Measurements from ENCODE around the gene DLX4. TPM values are rescaled to one million over a fixed set of nuclear protein-coding genes. Genes with fewer than 3 reads are reported as not detected.

The DLX4 gene
- polyA plus RNA-seq, 3 donors = 0.28 to 0.61 (median 0.39) TPM

- no peak for DNase-seq (ENCODE audit: low read depth in 3 of 3, low spot score in 2 of 3)
These were observed 22.8 kb upstream of the DLX4 start for GRCh38 chr17:49946208-49946607.

DNA sequence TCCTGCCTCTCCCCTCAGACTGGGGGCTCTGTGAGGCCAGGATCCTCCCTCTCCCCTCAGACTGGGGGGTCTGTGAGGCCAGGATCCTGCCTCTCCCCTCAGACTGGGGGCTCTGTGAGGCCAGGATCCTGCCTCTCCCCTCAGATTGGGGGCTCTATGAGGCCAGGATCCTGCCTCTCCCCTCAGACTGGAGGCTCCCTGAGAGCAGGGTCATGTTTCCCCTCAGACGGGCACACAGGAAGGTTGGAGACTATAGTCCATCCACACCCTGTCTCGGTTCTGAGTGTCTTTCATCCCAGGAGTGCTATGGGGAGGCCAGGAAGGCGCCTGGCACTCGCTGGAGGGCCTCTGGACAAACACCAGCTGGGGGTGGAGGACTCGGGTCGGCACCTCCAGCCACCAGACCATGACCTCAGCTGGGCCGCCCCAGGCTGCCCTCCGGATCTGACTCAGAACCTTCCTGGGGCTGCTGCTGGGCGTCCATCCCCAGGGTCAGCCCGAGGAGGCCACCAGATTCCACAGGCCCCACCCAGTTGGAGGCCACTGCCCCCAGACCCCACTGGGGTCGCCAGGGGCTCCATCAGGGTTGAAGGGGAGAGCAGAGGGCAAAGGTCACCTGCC is 21.9 kb upstream of the DLX4 start:
- no peak for DNase-seq (ENCODE audit: low read depth in 3 of 3, low spot score in 2 of 3)

DNA sequence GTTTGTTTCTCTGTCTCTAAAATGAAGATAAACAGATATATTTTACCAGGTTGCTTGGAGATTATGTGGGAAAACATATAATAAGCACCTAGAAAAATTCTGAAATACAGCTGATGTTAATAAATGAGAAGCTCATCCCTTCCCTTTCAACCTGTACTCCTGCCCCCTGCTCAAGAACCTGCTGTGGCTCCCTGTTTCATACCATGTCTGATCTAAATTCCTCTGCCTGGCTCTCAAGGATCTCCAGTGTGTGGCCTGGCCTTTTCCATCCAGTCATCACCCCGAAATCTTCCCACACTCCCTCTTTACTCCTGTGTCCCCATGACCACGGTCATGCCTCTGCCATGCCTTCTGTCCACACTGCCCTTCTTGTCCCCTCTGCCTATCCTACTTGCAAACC is 19.4 kb upstream of the DLX4 start:
- DNase-seq (ENCODE audit: low read depth in 3 of 3, low spot score in 2 of 3) = no peak

- DNase-seq (ENCODE audit: low read depth in 3 of 3, low spot score in 2 of 3) = no peak
These were observed 17.5 kb upstream of the DLX4 start for GRCh38 chr17:49951362-49952082.

DNA sequence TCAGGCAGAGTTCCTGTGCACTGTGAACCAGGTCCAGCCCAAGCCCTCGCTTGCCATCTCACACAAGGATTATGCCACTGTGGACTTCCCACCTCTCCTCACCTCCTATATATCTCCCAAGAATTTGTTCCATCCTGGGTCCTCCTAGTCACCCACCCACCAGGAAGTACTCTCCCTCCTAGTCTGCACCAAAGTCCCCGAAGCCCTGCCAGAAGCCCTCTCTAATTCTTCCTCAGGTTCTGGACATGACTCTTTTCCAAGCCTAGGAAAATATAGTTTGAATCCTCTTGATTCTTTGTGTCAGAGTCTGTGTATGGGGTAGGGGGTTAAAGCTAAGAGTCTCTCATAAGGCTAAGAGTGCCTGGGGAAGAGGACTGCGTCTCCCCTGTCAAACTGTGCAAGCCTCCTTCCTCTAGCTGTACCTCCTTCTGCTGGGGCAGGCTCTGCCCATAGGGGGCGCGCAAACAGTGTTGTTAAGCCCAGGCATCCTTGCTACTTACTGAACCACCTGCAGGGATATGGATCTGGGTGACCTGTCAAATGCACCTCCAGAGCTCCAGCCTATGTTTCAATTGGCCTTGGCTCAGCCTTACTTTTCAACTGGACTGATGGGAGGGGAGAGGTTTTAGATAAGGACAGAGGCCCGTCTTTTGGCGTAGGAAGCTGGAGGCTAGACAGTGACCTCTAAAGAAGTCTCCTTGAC is 16.6 kb upstream of the DLX4 start:
- DNase-seq (ENCODE audit: low read depth in 3 of 3, low spot score in 2 of 3) = no peak

DNA sequence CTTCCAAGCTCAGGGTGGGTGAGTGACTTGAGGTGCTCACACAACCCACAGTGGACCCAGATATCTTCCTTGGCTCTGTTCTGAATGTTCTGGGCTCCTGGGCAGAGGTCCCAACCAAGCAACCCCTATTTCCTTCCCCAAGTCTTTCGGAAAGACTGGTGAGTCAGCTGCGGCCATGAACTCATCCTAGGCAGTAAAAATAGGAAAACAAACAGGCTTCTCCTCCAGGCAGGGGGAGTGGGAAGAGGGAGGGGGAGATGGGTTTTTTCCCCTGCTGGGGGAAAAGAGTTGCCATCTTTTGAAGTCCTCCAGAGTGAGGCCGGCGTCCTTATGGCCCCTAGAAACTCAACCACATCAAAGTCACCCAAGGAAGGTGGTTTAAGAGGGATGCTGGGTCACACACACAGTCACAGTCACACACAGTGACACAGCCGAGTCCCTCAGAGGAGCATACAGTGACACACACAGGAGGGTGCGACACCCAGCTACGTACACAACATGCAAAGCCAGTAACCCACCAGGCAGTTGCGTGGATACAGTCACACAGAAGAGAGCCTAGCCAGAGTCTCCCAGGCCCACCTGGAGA is 16.0 kb upstream of the DLX4 start:
- DNase-seq (ENCODE audit: low read depth in 3 of 3, low spot score in 2 of 3) = no peak

- DNase-seq (ENCODE audit: low read depth in 3 of 3, low spot score in 2 of 3) = no peak
These were observed 13.8 kb upstream of the DLX4 start for GRCh38 chr17:49955157-49955556.

- DNase-seq (ENCODE audit: low read depth in 3 of 3, low spot score in 2 of 3) = no peak
These were observed 12.2 kb upstream of the DLX4 start for GRCh38 chr17:49956780-49957179.

GRCh38 chr17:49957350-49957749 is 11.6 kb upstream of the DLX4 start:
- DNase-seq (ENCODE audit: low read depth in 3 of 3, low spot score in 2 of 3) = no peak

- no peak for DNase-seq (ENCODE audit: low read depth in 3 of 3, low spot score in 2 of 3)
These were observed 10.3 kb upstream of the DLX4 start for GRCh38 chr17:49958723-49959122.

- DNase-seq (ENCODE audit: low read depth in 3 of 3, low spot score in 2 of 3) = no peak
These were observed 9.6 kb upstream of the DLX4 start for GRCh38 chr17:49959183-49959935.

DNA sequence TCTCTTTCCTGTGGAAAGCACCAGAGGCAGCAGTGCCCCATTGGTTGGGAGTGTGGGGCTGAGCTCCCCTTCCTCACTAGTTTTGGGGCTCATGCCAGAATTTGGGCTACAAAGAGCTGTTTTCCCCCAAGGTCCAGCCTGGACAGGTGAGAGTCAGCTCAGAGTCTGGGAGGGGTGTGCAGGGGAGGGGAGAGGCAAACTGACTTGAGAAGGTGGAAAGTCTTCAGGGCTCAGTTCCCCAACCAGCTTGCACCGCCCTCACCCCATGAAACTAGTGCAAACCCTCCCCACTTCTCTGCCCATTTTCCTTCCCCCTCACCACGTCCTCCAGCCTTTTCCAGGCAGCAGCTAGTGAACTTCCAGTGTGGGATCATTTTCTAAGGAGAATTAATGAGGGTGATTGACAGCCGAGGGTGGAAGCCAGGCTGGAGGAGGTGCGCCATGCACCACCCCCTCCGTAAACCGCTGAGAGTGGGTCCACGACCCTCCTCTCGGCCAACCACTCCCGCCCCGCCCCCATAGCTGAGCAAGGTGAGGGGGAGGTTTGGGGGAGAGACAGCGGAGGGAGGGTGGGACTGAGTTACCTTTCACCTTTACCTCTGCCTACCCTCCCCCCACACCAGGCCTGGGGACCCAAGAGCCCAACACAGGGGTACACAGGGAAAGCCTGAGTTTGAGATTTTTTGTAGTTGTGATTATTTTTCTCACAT is 6.2 kb upstream of the DLX4 start:
- no peak for DNase-seq (ENCODE audit: low read depth in 3 of 3, low spot score in 2 of 3)

- DNase-seq (ENCODE audit: low read depth in 3 of 3, low spot score in 2 of 3) = no peak
These were observed 5.7 kb upstream of the DLX4 start for GRCh38 chr17:49963309-49963625.

DNA sequence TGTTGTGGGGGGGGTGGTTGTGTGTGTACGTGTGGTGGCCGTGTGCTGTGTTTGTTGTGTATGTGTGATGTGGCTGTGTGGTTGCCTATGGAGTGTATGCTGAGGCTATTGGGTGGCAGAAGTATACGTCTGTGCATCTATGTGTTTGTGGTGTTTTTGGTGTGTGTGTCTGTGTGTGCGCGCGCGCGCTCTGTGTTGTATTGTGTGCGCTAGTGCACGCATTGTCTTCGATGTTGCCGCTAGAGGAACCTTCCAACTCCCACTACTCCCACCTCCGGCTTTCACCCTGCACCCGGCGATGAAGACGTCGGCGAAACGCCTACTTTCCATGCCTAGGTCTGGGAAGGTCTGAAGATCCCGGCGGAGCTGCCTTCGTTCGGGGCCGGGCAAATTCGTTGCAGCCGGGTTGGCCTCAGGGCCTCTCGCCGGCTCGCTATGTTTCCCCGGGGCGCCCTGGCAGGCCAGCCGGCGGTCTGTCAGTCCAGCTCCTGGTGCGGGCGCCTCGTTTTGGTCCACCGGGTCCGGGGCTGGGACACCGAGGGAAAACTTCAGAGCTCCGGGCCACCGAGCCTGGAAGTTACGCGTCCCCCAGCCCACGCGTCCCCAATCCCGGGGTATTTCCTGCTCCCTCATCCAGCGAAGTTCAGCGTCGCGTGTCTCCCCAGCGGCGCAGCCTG is 5.2 kb upstream of the DLX4 start:
- no peak for DNase-seq (ENCODE audit: low read depth in 3 of 3, low spot score in 2 of 3)

DNA sequence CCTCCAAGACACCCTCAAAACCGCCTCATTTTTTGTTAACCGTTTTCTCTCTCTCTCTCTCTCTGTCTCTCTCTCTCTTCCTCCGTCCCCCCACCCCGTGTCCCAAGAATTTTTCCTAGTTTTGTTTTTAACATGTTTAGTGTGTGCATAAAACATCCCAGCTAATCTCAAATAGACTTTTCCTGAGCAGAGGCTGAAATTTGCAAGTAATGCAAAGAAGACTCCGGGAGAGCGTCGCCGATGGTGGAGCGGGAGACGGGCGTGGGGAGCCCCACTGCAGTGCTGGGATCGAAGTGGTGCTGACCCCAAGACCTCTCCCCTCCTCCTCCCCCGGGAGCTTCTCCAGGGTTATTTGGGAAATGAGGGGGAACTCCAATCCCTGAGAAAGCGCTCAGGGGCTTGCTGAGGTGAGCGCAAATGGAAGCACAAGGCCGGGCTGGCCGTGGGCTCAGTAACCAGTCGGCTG is 4.7 kb upstream of the DLX4 start:
- DNase-seq (ENCODE audit: low read depth in 3 of 3, low spot score in 2 of 3) = no peak

- DNase-seq (ENCODE audit: low read depth in 3 of 3, low spot score in 2 of 3) = no peak
These were observed 4.0 kb upstream of the DLX4 start for GRCh38 chr17:49964769-49965523.

DNA sequence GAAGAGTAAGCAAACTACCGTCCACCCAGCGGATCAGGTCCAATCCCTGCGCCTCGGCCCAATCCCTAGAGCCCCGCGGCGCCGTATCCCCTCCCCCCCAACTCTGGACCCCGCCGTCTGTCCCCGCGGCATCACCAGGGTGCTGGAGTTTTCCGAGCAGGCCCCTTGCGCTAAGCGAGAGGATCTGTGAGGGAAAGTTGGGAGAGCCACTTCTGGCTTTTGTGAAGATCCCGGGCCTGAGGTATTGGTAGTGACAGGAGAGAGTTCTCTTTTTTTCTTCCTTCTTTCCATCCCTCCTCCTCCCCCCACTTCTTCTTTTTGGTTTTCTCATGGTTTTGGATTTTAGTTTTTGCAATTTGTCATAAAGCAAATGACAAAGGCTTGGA is 3.5 kb upstream of the DLX4 start:
- DNase-seq (ENCODE audit: low read depth in 3 of 3, low spot score in 2 of 3) = no peak

DNA sequence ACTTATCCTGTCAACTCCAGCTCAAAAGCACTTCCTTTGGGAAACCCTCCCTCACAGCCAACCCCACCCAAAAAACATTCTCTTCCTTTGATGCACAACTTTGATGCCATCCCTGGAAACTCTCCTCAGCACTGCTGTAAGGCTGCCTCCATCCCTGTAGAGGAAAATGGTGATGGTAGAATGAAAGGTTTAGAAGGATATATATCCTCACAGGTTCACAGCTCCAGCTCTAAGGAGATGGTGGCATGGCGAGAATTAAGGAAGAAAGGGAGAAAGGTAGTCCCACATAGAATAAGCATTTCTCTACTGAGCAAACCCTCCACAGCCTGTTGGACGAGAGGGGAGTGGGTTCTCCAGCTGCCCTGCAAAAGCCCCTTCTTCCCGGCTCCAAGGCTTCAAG is 2.2 kb upstream of the DLX4 start:
- DNase-seq (ENCODE audit: low read depth in 3 of 3, low spot score in 2 of 3) = no peak

DNA sequence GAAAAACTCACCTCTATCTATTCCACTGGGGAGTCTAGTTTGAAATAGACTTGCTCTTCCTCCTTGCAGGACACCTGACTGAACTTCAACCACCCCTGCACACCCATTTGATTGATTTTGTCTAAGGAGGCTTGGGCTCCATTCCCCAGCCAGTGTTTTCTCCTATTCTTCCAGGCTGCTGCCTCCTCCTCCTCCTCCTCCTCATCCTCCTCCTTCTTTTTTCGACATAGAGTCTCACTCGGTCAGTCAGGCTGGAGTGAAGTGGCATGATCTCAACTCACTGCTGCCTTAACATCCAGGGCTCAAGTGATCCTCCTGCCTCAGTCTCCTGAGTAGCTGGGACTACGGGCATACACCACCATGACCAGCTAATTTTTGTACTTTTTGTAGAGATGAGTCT is 1.8 kb upstream of the DLX4 start:
- DNase-seq (ENCODE audit: low read depth in 3 of 3, low spot score in 2 of 3) = no peak
